A172 (cell line): ENCODE results near the gene HLA-DPB1. TPM values are rescaled to one million over a fixed set of nuclear protein-coding genes. Genes with fewer than 3 reads are reported as not detected.
A peak's percentile ranks its signal among the peaks of the same experiment; 100 is the strongest.

Experiments
- DNase-seq: peaks from one replicate; pipeline ENCODE4 v3.0.0-alpha.2; 2015; ENCODE audit warnings: low spot score
- total RNA-seq: library from RNA; depleted of rRNA; stranded (reverse); fragments of >200 nt; shearing (Covaris generic); gene quantifications from 2 replicates; pipeline ENCODE4 v1.2.3, GENCODE V29; 2014

The HLA-DPB1 gene
- total RNA-seq, 1 experiment from 2014 or later = not detected

DNA sequence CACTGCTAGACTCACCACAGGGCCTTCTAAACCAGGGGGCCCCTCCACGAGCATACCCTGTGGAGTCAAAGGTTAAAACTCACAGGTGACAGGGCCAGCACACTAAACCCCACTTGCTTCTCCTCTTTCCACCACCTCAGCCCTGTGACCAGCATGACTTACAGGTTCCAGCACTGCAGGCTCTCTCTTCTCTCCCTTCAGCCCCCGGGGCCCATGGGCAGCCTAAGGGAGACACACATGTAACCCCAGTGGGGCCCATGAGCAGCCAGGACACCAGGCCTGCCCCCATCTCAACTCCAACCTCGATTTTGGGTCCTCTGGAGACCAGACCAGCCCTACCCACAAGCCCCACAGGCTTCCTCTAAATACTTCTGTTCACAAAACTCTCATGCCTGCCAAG lies 28.0 kb downstream of the HLA-DPB1 start:
- DNase-seq = no peak

DNA sequence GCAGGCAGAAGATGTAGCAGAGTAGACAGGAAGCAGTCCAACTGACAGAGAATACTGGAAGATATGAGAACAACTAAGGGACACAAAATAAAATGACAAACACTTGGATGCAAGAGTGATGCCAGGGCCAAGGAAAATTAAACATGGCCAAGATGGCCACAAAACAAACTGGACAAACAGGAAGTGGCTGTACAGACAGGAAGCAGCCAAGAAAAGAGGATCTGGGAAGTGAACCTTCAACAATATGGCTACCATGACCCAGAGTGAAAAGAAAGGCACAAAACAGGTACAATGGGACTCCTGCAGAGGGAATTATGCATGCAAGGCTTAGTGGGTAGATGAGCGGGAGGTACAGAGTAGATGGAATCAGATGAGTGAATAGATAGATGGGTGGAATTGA lies 29.1 kb downstream of the HLA-DPB1 start:
- DNase-seq = no peak

DNA sequence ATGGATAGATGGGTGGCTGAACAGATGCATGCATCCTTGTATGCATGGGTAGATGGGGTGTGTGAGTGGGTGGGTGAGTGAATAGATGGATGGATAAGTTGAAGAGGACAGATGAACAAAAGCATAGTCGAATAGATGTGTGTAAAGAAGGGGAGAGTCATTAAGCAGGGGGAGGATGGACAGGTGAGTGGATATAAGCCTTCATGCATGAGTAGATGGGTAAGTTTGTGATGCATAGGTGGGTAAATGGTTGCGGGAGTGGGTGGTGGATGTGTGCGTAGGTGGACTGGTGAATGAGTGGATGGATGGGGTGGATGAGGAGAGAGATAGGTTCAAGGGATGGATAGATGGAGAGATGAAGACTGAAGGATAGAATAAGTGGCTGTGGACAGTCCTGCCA lies 29.6 kb downstream of the HLA-DPB1 start:
- DNase-seq = no peak

DNA sequence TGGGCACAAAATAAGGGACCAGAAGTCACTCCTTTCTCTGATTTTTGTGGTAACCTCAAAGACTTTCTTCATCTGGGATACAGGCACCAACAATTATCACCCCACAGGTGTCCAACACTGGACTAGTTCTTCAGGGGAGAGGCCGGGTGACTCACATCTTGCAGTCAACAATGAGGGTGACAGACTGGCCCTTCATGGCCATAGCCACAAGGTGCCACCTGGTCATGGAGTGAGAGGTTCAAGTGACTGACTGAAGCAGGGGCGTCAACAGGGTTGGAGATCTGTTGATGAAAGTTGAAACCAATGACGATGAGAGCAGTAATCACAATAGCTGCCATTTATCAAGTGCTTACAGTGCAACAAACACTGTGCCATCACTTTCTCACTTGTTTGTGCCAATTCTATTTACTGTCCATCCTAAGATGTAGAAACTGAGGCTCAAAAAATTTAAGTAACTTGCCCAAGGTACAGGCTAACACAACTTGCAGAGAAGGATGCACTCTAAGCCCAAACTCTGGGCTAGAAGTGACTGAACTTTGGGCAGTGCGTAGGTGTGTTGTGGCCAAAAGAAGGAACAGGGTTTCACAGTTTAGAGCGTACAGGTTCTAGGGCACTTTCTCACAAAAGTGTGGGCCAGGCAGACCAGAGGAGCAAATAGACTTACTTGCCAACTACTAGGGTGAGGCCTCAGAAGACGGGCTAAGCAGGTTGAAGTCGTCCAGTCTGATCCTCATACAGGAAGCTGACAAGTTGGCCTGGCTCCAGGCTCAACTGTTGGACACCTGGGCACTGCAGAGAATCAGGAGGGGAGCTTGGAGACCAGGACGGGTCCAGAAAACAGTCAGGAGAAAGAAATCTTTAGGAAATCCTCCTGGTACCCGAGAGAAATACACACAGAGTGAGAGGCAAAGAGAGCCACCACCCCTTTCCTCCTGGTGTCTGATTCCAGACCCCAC lies 30.4 kb downstream of the HLA-DPB1 start:
- DNase-seq = no peak

DNA sequence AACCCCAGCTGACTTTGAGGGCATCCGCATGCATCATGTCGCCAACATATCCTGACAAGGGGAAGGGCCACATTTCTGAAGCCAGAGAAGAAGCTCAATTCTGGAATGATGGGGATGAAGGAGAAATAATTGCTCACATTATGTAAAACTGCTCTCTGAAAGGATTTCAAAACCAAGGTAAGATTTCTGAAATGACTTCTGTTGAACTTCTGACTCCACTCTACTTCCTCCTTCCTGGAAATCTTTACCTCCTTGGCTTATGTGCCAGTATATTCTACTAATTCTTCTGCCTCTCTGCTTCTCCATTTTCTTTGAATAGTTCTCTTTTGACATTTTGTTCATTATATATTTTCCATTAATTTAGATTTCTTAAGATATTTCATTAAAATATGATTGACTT lies 31.9 kb downstream of the HLA-DPB1 start:
- no peak for DNase-seq

DNA sequence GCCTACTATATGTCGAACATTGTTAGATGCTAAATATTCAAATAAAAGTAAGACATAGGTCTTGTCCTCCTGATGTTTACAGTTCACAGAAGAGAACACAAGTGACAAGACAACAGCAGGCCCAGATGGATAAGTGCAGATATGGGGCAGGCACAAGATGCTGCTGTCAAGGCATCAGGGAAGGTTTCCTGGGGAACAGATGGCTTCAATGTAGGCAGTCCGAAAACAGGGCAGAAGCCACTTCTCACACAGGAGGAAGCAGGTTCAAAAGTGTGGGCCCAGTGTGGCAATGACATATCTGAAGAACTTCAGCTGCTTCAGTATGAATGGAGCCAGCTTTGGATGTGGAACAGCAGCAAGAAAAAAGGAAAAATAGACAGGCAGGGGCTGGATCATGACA lies 32.5 kb downstream of the HLA-DPB1 start:
- no peak for DNase-seq

DNA sequence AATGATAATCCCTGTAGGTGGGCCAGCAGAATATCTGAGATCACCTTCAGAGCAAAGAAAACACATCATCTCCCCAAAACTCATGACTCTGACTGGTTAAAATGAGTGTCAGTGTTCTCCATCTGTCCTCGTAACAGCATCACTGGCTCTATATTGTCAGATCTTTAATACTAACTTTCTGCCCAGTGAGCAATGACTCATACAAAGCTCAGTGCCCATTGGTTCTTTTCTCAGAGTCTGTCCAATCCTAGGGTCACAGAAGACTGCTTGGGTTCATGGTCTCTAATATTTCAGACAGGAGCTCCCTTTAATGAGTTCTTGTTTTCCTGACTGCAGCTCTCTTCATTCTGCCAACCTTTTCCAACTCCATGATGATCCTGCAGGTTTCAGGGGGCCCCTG lies 36.4 kb downstream of the HLA-DPB1 start:
- DNase-seq = peak; percentile 53

DNA sequence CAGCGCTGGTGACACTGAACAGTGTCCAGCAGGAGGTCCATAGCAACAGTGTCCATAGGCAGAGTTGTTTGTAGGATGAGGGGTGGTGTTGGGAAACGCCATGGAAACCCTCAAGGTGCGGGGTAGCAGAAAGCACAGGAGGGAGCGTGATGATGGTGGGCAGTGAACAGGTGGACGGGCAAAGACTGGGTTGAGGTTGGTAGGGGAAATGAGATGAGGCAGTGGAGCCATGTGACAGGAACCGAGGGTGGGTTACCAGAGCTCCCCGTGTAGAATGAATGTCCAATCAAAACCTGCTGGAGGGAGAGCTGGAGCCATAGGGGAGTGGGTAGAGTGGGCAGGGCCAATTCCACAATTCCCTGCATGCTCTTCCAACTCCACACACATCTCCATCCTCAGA lies 38.0 kb downstream of the HLA-DPB1 start:
- no peak for DNase-seq

DNA sequence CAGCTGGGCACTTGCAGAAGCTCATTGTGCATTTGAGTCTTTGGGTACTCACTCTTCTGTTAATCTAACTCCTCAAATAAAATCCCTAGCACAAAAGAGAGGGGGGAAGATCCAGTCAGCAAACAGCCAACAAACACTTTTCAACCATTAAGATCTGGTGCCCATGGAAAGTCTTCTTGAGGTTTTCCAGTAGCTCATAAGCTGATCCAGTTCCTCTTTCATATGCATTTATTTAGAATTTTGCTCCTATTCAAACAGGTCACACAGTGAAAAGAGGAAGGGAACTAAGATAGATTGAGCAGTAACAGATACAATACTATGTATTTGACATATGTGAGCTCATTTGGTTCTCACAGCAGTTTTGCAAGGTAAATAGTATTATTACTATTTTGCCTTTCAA lies 38.6 kb downstream of the HLA-DPB1 start:
- DNase-seq = no peak

DNA sequence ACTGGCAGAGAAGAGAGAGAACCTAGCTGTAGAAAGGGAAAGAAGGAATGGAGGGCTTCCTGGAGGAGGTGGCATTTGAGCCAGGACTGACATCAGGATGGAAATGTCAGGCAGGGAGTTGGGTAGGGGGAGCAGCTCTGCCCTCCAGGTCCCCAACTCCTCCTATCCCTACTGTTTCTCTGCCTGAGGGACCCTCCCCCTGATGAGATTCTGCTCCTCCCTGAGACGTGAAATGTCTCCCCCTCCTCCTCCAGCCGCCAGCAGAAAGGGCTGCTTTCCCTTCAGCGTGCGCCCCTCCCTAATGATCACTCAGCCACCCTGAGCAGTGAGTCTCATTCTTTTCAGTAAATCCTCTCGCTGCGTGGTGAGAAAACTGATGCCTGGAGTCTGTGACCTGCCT lies 40.6 kb downstream of the HLA-DPB1 start:
- no peak for DNase-seq

DNA sequence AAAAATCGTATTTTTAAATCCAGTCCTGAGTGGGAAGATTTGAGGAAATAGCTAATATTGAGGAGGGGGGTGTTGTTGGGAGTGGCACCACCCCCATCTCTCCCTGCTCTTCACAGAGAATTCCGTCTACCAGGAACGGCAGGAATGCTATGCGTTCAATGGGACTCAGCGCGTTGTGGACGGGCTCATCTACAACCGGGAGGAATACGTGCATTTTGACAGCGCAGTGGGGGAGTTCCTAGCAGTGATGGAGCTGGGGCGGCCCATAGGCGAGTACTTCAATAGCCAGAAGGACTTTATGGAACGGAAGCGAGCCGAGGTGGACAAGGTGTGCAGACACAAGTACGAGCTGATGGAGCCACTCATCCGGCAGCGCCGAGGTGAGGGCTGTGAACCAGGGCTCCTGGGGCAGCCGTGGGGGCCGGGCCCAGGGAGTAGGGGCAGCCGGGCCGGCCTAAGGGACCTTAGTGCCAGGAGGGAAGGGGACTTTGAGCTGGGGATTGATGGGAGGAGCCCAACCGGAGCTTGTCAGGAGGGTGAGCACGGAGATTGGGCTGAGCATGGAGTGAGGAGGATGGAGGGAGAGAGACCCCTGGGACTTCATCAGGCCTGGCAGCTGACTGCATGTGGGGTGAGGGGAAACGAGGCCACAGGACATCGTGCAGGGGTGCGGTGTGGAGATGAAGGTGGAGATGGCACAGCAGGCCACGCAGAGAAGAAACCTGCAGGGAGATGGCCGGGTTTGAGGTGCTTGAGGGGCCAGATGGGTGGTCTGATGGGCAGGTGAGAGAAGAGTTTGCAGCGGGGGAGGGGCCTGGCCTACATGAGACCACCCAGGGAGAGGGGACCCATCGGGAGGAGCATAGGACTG lies 41.3 kb downstream of the HLA-DPB1 start:
- no peak for DNase-seq

DNA sequence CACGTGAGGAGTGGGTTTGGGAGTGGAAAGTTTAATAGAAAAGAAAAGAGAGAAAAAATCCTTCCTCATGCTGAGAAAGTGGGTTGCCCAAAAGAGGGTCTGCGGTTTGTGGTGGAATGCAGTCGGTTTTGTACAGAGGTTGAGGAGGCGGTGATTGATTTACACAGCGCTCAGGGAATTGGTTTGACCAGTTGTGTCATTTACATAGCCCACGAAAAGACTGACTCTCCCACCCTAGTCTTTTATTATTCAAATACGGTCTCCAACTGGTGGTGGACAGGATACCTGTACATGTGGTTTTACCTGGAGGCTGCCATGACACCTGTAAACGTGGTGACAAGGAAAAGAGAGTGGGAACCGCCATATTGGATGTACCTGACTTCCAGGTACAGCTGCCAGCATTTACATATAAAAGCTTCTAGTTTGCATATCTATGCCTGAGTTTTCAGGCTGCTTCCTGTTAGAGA lies 42.1 kb downstream of the HLA-DPB1 start:
- no peak for DNase-seq

DNA sequence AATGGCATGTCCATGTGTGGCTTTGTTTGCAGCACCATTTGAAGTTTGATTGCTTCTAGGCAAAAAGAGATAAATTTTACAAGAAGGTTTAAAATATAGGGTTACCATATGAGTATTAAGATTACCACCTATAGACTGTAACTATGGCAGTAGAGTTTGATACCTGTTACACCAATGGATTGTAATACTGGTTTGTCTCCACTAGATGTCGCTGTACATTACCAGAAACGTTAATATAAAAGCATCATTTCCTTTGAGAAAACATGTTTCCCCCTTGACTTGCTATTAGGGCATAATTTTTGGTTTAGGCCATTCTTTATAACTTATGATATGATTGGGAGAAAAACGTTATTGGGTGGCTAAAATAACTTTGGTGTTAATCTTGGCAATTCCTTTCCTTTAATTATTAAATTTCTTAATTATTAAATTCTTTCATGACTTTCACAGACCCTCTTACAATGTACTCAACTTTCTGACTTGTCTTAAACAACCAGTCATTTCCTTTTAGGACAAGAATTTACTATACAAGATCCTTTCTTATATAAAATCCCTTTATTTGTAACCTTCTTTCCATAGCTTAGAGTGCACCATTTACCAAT lies 42.8 kb downstream of the HLA-DPB1 start:
- peak; percentile 37 for DNase-seq

DNA sequence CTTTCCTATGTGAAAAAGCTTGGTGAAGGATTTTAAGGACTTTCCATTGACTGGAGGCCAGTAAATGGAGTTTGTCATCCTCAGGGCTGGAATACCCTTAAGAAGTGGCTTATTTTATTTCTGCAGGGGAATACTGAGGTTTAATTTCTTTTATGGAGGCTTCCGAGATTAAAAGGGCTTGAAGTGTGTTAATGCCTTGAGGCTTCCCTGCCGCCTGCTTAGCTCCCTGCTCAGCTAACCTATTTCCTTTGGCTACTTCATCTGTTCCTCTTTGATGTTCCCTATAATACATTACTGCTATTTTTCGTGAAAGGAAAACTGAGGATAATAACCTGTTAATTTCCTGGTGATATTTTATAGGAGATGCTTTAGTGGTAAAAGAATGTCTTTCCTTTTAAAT lies 44.2 kb downstream of the HLA-DPB1 start:
- DNase-seq = no peak

DNA sequence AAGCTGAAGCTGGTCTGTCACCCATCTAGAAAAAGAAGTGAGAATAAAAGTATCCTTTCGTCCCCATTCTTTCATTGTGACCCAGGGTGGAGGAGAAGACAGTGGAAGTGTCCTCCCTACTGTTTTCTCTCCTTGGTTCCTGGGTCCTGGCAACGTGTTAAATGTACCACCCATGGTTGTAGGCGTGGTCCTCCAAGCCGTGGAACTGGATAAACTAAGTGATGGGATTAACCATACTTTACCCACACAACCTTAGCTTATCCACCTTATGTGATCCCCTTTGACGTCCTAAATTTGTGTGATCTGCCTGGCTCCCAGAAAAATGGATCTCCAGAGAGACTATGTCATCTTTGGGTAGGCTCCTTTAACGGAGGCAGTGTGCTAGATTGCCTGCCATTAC lies 47.4 kb downstream of the HLA-DPB1 start:
- DNase-seq = no peak

DNA sequence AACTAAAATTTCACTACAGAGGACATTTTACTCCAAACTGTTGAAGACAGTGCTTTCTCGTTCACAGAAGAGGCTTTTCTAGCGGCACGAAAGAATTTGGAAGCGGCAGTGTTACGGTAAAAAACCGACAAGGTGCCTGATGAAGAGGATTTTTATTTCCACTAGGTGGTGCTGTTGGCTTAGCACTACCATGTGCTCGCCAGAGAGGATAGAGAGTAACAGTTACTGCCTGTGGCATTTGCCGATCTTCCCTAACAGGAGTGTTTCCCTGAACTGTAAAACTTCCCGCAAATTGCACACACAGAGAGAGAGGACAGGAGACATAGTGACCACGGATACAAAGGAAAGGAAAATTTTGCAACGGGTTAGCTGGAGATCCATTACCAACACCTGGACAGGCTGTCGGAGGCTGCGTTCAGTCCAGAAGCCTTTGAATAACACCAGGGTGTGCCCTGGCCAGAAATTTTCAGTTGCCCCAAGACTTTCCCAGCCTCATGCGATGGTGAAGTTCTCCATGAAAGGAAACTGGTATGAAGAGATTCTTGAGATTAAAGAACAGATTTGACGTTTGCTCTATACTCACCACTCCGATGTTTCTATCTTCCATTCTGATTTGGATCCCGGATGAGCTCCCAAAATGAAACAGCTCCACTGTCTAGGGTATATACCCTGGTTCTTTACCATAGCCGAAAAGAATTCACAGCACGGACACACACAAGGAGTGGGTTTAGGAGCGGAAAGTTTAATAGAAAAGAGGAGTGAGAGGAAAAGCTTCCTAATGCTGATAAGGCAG lies 48.1 kb downstream of the HLA-DPB1 start:
- peak; percentile 58 for DNase-seq

DNA sequence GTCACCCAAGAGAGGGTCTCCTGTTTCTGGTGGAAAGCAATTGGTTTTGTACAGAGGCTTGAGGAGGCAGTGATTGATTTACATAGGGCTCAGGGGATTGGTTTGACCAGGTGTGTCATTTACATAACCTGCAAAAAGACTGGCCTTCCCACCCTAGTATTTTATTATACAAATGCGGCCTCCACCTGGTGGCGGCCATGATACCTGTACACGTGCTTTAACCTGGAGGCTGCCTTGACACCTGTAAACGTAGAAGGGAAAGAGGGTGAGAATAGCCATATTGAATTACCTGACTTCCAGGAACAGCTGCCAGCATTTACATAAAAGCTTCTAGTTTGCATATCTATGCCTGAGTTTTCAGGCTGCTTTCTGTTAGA lies 48.7 kb downstream of the HLA-DPB1 start:
- DNase-seq = no peak

DNA sequence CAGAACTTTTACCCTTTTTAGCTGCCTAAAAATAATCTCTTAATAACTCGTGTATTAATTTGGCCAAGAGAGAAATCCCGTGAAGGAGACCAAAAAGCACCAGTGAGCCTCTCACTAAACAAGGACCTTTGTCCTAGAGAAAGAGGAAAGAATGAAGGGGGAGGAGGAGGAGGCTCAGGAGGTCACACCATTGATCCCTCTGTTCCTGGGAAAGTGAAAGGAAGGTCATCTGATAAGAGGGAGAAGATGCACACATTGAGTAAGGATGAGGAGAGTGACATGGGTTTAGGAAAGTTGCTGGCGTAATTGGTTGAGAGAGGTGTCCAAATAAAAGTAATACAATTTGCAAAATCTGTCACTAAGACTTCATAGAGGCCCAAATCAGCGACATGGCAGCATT lies 49.2 kb downstream of the HLA-DPB1 start:
- DNase-seq = no peak

DNA sequence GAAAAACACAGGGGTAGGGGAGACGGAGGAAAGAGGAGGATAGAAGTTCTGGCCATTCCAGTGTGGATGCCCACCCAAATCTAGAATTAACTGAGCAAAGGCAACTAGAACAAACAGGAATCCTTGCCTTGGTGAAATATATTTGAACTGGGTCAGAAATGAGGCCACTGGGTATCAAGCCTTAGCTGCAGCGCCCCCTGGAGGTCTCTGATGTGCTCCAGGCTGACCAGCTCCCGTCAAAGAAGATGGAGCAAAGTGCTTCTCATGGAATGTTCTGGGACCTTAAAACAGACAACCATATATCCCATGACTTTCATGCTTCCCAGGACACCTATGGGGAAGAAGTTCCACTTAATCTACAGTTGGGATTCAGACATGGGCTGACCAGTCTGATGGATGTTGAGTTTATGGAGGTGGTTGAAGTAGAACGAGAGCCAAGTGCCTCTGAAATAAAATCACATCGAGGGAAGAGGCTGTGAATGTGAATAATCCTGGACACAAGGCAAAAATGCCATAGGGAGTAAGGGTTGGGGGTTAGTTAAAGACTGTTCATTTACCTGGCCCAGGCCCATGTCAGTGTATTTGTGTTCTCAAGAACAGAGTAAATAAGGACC lies 50.4 kb downstream of the HLA-DPB1 start:
- peak; percentile 34 for DNase-seq

DNA sequence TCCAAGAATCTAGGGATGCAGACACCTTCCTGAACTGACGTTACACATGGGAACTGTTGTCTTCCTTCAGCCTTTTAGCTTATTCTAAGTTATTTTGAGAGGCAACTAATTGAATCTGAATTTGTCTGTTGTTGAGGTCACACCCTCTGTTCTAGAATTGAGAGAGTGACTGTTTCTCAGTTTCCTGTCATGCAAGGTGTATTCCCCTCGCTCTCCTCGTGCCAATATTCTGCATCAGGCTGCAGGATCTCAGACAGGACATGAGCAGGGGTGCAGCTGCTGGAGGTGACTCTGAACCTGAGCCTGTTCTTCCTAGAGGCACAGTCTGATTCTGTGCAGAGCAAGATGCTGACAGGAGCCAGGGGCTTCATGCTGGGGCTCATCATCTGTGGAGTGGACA lies 52.5 kb downstream of the HLA-DPB1 start:
- no peak for DNase-seq

DNA sequence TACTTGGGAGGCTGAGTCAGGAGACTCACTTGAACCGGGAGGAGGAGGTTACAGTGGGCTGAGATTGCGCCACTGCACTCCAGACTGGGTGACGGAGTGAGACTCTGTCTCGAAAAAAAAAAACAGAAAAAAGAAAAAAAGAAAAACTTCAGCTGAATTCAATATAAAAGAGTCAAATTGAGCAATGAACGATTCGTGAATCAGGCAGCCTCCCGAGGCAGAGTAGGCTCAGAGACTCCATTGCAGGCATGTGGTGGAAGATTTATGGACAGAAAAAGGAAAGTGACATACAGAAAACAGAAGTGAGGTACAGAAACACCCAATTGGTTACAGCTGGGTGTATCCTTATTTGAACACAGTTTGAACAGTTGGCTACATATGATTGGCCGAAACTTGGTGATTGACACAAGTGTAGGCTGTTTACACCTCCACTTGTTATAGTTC lies 56.3 kb downstream of the HLA-DPB1 start:
- no peak for DNase-seq
